Urinary bladder (tissue), 4 donors: Measurements from ENCODE around the gene RAD52. TPM values are rescaled to one million over a fixed set of nuclear protein-coding genes. Genes with fewer than 3 reads are reported as not detected.
"Not testable (repeated sequence)": the region's sequence is repeated elsewhere in the genome, so short reads cannot be mapped to it uniquely, and the experiment has no call there.

Experiments used
- DNase-seq: peaks from one replicate; pipeline ENCODE4 v3.0.0-alpha.2; 2015; ENCODE audit errors: extremely low spot score
- H3K27ac ChIP-seq: one replicate; pipeline ENCODE4 v1.5.1; 2013; ENCODE audit warnings: low read depth, mild to moderate bottlenecking, moderate library complexity
- H3K36me3 ChIP-seq: one replicate; pipeline ENCODE4 v1.6.1; 2013; ENCODE audit warnings: mild to moderate bottlenecking, moderate library complexity; ENCODE audit not compliant: insufficient read depth
- H3K4me1 ChIP-seq: one replicate; pipeline ENCODE4 v1.6.1; 2013; ENCODE audit warnings: mild to moderate bottlenecking, moderate library complexity; ENCODE audit not compliant: insufficient read depth
- H3K4me3 ChIP-seq: one replicate; pipeline ENCODE4 v1.5.1; 2013; ENCODE audit warnings: low read depth, low read length
- WGBS: extraction: QIAGEN DNeasy Blood & Tissue Kit; methylation state at CpG from one replicate; pipeline ENCODE4 v1.1.7; 2013; 5-methylcytosine and 5-hydroxymethylcytosine counted together
- polyA plus RNA-seq: library from polyadenylated mRNA; stranded (reverse); fragments of 200-250 nt; gene quantifications from one replicate; pipeline ENCODE4 v1.2.3, GENCODE V29; 2013
- total RNA-seq: library from RNA; depleted of rRNA; stranded (reverse); fragments of >200 nt; gene quantifications from one replicate; pipeline ENCODE4 v1.2.3, GENCODE V29; 2014
- donor health status: healthy with polysubstance abuse.
- donor health status: healthy.

Gene RAD52
- total and polyA plus RNA-seq, 2 donors = 10.3 to 31.6 TPM

DNA sequence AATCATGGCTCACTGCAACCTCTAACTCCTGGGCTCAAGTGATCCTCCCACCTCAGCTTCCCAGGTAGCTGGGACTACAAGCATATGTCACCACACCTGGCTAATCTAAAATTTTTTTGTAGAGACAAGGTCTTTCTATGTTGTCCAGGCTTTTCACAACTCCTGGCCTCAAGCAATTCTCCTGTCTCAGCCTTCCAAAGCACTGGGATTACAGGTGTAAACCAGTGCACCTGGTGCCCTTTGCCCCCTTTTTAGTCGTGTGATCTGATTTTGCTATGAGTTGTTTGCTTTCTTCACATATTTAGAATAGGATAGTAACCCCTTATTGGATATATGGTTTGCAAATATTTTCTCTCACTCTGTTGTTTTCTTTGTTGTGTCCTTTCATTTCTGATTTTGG lies 1.7 kb upstream of the RAD52 start:
- Histone ChIP-seq H3K4me3 (no peak overlapping the region), H3K27ac (no peak overlapping the region)
- WGBS = 49% methylated on average over 1 of the region's 1 CpG

DNA sequence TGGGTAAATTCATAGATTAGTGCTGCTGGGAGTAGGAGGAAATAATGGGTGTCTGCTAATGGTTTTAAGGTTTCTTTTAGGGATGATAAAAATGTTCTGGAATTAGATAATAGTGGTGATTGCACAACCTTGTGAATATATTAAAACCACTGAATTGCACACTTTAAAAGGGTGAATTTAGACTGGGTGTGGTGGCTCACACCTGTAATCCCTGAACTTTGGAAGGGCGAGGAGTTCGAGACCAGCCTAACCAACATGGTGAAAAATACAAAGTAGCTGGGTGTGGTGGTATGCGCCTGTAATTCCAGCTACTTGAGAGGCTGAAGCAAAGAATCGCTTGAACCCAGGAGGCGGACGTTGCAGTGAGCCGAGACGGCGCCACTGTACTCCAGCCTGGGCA lies 1.3 kb downstream of the RAD52 start:
- Histone ChIP-seq H3K4me3 (peak overlapping the region; percentile 65), H3K27ac (no peak overlapping the region), H3K4me1 (no peaks in the 10 kb centered on the region), H3K36me3 (no peaks in the 10 kb centered on the region)
- DNase-seq = no peak
- WGBS = 92% methylated on average over 9 of the region's 9 CpGs

More for the DNA sequence above, 1.7 kb upstream of the RAD52 start:
- DNase-seq = no peak
- H3K4me1 ChIP-seq = no peaks in the 10 kb centered on the region
- no peaks in the 10 kb centered on the region for H3K36me3 ChIP-seq

DNA sequence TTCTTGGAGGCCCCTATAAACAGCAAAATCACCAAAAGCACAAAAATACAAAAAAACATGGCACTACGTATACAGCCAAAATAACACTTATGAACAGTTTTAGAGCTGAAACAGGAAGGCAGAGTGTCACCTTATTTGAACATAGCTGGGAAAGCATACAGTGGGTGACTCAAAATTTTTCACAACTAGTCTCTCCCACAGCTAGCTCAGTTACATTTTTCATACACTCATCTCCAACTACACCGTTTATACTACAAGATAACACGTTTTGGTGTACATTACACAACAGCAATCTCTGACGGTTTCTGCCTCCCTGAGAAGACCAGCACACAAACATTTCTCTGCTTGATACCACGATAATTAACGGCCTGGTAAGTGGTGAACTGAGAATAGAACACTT lies 2.9 kb downstream of the RAD52 start:
- 70% methylated on average over 6 of the region's 6 CpGs for WGBS
- no peaks in the 10 kb centered on the region for H3K4me1 ChIP-seq

DNA sequence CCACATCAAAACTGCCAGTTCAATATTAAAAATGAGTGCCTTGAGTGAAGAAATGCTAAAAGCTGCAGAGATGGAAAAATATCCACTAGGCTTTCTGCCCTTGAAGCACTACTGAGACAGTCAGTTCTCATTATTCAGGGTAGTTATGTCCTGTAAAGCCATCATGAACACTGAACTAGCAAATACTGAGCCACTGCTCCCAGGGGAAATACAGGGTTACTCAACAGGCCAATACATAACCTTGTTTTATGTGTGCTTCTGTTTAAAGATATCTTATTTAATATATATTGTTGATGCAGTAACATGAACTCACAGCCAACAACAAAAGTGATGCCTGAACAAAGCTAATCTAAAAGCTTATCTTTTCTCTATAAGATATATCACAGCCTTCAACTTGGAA lies 3.3 kb downstream of the RAD52 start:
- H3K4me1 ChIP-seq = no peaks in the 10 kb centered on the region
- H3K4me3 ChIP-seq = no peak overlapping the region
- no peak overlapping the region for H3K27ac ChIP-seq
- no peaks in the 10 kb centered on the region for H3K36me3 ChIP-seq
- DNase-seq = no peak

More for the DNA sequence above, 2.9 kb downstream of the RAD52 start:
- H3K36me3 ChIP-seq = no peaks in the 10 kb centered on the region
- no peak overlapping the region for H3K4me3 ChIP-seq
- no peak overlapping the region for H3K27ac ChIP-seq
- DNase-seq = no peak

DNA sequence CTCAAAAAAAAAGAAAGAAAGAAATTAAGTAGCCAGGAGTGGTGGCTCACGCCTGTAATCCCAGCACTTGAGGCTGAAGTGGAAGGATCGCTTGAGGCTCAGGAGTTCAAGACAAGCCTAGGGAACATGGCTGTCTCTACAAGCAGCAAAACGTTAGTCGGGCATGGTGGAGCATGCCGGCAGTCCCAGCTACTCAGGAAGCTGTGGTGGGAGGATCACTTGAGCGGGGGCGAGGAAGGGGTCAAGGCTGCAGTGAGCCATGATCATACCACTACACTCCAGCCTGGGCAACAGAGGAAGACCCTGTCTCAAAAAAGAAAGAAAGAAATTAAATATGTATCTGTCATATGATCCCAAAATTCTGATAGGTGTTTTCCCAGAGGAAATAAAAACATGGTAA lies 5.3 kb downstream of the RAD52 start:
- WGBS = 83% methylated on average over 7 of the region's 7 CpGs
- H3K4me3 ChIP-seq = no peak overlapping the region
- no peak overlapping the region for H3K27ac ChIP-seq
- no peaks in the 10 kb centered on the region for H3K4me1 ChIP-seq
- no peak for DNase-seq
- peaks cover 1% of the 10 kb centered on the region for H3K36me3 ChIP-seq

DNA sequence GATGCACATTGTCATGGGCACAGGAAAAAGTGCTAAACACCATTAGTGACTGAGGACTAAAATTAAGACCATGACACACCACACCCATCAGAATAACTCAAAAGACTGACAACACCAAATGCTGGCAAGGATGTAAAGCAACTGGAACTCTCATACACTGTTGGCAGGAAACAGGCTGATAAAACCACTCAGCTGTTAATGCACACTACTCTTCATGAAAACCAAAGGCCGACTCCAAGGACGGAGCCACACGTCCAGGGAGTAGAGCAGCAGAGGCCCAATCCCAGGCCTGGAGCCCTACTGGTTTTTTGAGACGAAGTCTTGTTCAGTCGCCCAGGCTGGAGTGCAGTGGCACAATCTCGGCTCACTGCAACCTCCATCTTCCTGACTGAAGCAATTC lies 6.4 kb downstream of the RAD52 start:
- H3K4me3 ChIP-seq = no peak overlapping the region
- 85% methylated on average over 6 of the region's 6 CpGs for WGBS
- H3K27ac ChIP-seq = no peak overlapping the region

DNA sequence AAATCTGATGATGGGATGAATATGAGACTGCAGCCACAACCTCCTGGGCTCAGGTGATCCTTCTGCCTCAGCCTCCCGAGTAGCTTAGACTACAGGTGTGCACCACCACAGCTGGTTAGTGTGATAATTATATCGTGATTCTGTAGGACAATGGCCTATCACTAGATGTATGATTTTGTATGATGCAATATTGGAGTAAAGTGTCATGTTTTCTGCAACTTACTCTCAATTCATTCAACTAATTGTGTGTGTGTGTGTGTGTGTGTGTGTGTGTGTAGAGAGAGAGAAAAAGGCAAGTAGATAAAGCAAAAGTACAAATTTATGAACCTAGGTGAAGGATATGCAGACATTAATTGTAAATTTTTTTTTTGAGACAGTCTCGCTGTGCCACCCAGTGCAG lies 10.7 kb downstream of the RAD52 start:
- Histone ChIP-seq H3K4me3 (no peak overlapping the region), H3K4me1 (no peaks in the 10 kb centered on the region), H3K36me3 (peaks cover 3% of the 10 kb centered on the region), H3K27ac (no peak overlapping the region)
- 98% methylated on average over 3 of the region's 3 CpGs for WGBS
- DNase-seq = no peak

More for the DNA sequence above, 6.4 kb downstream of the RAD52 start:
- DNase-seq = no peak
- peaks cover 3% of the 10 kb centered on the region for H3K36me3 ChIP-seq
- H3K4me1 ChIP-seq = no peaks in the 10 kb centered on the region

DNA sequence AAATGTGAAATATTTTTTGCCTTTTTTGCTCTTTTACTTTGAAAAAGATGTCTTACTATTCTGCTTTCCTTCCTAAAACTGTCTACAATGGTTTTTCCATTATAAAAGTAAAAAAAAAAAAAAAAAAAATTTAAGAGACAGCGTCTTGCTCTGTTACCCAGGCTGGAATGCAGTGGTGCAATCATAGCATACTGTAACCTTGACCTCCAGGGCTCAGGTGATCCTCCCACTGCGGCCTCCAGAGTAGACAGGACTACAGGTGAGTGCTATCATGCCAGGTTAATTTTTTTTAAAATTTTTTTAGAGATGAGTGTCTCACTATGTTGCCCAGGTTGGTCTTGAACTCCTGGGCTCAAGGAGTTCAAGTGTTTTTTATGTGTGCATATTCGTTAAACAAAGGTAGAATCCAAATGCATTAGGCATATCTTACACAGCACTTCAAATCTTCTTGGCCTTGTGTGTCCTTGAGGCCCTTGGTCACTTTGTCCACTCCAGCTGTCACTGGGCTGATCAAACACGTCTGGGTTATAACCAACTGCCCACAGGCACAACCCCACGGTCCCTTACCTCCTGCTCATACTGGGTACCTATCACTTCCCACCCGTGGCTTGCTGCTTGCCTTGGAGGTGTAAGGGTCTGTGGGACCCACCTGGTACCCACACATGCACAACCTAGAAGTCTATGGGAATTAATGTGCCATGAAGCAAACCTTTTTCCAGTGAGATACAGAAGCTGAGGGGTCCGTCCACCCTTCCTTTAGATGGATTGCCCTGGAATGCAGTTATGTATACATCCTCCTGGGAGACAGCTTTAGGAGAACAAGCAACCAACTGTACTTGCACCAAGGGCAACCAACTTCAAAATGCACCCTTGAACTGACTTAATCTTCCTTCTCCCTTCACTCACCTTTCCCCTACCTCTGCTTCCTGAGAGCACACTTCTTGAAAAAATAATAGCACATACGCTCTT lies 12.8 kb downstream of the RAD52 start:
- Histone ChIP-seq H3K36me3 (peaks cover 3% of the 10 kb centered on the region), H3K27ac (no peak overlapping the region), H3K4me3 (no peak overlapping the region), H3K4me1 (no peaks in the 10 kb centered on the region)
- 88% methylated on average over 8 of the region's 8 CpGs for WGBS
- no peak for DNase-seq

DNA sequence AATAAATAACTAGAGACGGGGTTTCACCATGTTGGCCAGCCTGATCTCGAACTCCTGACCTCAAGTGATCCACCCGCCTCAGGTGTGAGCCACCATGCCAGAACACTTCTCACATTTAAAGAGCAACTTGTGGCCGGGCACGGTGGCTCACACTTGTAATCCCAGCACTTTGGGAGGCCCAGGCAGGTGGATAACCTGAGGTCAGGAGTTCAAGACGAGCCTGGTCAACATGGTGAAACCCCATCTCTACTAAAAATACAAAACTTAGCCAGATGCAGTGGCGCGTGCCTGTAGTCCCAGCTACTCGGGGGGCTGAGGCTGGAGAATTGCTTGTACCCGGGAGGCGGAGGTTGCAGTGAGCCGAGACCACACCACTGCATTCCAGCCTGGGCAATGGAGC lies 13.6 kb downstream of the RAD52 start:
- not testable (repeated sequence) for DNase-seq, H3K27ac ChIP-seq, H3K4me3 ChIP-seq, H3K36me3 ChIP-seq, H3K4me1 ChIP-seq
- WGBS = 95% methylated on average over 12 of the region's 12 CpGs

DNA sequence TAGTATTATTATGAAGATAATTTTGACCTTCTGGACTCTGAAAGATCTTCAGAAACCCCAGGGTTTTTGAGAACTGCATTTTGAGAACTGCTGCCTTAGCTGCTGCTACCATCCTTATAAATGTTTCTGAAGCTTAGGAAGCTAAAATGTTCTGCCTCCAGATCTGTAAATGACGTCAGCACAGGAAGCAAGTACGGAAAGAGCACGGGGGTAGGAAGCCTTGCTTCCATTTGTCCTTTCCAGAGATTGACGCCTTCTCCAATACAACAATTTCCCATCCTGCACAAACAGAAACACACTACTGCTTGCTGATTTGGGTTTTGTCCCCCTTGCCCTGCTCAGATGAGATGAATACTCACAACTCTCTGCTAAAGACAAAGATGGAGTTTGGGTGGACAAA lies 17.9 kb downstream of the RAD52 start:
- no peaks in the 10 kb centered on the region for H3K4me1 ChIP-seq
- DNase-seq = no peak
- H3K4me3 ChIP-seq = no peak overlapping the region
- no peak overlapping the region for H3K27ac ChIP-seq
- 93% methylated on average over 4 of the region's 4 CpGs for WGBS
- peaks cover 3% of the 10 kb centered on the region for H3K36me3 ChIP-seq

DNA sequence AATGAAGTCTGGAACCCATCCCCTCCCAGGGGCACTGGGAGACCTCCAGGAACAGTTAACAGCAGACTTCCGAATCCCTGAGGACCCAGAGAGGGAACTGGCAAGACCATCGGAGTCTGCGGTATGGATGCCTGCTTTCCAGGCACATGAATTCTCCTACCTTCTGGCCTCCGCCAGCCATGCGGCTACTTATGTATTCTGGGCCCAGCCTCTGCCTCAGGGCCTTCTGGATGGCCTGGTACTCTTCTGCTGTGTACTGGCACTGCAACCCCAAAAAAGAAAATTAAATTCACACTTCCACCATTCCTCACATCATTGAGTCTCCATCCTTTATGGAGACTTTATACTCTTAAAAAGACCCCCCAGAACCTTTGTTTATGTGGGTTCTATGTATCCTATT lies 18.4 kb downstream of the RAD52 start:
- no peak overlapping the region for H3K27ac ChIP-seq
- DNase-seq = no peak
- WGBS = 96% methylated on average over 5 of the region's 5 CpGs
- H3K4me3 ChIP-seq = no peak overlapping the region
- H3K4me1 ChIP-seq = no peaks in the 10 kb centered on the region
- H3K36me3 ChIP-seq = peaks cover 3% of the 10 kb centered on the region

DNA sequence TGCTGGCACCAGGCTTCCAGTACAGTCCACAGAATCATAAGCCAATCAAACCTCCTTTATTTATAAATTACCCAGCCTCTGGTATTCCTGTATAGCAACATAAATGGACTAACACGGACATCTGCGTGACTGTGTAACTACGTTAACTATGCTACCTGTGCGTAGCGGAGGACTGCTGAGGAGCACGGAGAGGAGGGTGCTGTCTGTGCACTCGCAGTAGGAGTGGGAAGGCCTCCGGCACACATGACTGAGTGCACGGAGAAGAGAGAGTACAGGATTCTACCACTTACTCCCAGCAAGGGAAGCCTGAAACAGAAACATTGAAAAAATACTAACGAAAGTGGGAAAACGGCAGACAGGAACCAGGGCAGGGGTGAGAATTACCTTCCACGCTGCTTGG lies 22.9 kb downstream of the RAD52 start:
- Histone ChIP-seq H3K4me1 (peaks cover 1% of the 10 kb centered on the region), H3K4me3 (no peak overlapping the region), H3K27ac (no peak overlapping the region), H3K36me3 (peaks cover 7% of the 10 kb centered on the region)
- 87% methylated on average over 12 of the region's 12 CpGs for WGBS
- DNase-seq = no peak

DNA sequence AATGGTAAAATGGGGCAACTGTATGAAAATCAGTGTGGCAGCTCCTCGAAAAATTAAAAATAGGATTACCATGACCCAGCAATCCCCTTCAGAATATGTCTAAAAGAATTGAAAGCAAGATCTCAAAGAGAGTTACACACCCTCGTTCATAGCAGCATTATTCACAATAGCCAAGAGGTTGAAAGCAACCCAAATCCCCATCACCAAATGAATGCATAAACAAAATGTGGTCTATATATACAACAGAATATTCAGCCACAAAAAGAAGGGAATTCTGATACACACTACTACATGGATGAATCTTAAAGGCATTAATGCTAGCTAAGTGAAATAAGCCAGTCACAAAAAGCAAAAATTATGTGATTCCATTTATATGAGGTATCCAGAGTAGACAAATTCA lies 27.2 kb downstream of the RAD52 start:
- H3K4me1 ChIP-seq = peaks cover 1% of the 10 kb centered on the region
- no peak overlapping the region for H3K4me3 ChIP-seq
- no peak for DNase-seq
- 52% methylated on average over 2 of the region's 2 CpGs for WGBS
- peaks cover 4% of the 10 kb centered on the region for H3K36me3 ChIP-seq
- H3K27ac ChIP-seq = no peak overlapping the region

DNA sequence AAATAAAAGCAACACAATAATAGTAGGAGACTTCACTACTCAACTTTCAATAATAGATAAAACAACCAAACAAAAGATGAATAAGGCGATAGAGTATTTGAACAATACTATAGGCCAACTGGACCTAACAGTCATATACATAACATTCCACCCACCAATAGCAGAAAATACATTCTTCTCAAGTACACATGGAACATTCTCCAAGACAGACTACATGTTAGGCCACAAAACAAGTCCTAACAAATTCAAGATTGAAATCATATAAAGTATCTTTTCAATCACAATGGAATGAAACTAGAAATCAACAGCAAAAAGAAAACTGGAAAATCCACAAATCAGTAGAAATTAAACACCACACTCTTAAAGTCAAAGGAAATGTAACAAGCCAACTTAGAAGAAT lies 28.8 kb downstream of the RAD52 start:
- no peak for DNase-seq
- H3K27ac ChIP-seq = no peak overlapping the region
- peaks cover 1% of the 10 kb centered on the region for H3K4me1 ChIP-seq
- WGBS = 95% methylated on average over 1 of the region's 1 CpG
- H3K4me3 ChIP-seq = no peak overlapping the region
- peaks cover 6% of the 10 kb centered on the region for H3K36me3 ChIP-seq
